Measurements from ENCODE around the gene AGRN.
"Not testable (repeated sequence)": the region's sequence is repeated elsewhere in the genome, so short reads cannot be mapped to it uniquely, and the experiment has no call there.

AGRN gene

GRCh38 chr1:981955-982558 is 37.9 kb upstream of the AGRN start, which contains the start of gene PERM1:
PERM1 (minus strand) TSS chr1:982093; CDS start chr1:981029, 1,064 bp downstream.
- FAIRE-seq: no peak
- DNase-seq (ENCODE audit: low spot score): no peak

GRCh38 chr1:982765-983436 is 37.0 kb upstream of the AGRN start:
- DNase-seq (ENCODE audit: low spot score): no peak
- FAIRE-seq: no peak

- FAIRE-seq: no peak
- DNase-seq (ENCODE audit: low spot score): peak; percentile 61
Observed at GRCh38 chr1:983798-984475, 36.0 kb upstream of the AGRN start.

GRCh38 chr1:984476-984814 is 35.5 kb upstream of the AGRN start:
- no peak for FAIRE-seq

GRCh38 chr1:985126-985525 is 34.8 kb upstream of the AGRN start:
- DNase-seq (ENCODE audit: low spot score): no peak
- no peak for FAIRE-seq

More at GRCh38 chr1:984476-984814, 35.5 kb upstream of the AGRN start:
- no peak for DNase-seq (ENCODE audit: low spot score)

- not testable (repeated sequence) for FAIRE-seq
Observed at GRCh38 chr1:988061-988460, 31.9 kb upstream of the AGRN start.

GRCh38 chr1:991275-991674 is 28.6 kb upstream of the AGRN start:
- not testable (repeated sequence) for FAIRE-seq; DNase-seq (ENCODE audit: low spot score)

More at GRCh38 chr1:988061-988460, 31.9 kb upstream of the AGRN start:
- DNase-seq (ENCODE audit: low spot score): not testable (repeated sequence)

GRCh38 chr1:991895-992294 is 28.0 kb upstream of the AGRN start:
- DNase-seq (ENCODE audit: low spot score) (no peak), FAIRE-seq (no peak)

- no peak for DNase-seq (ENCODE audit: low spot score)
- FAIRE-seq: no peak
Observed at GRCh38 chr1:992362-992761, 27.6 kb upstream of the AGRN start.

GRCh38 chr1:993379-993995 is 26.4 kb upstream of the AGRN start:
- FAIRE-seq (no peak), DNase-seq (ENCODE audit: low spot score) (no peak)

- not testable (repeated sequence) for FAIRE-seq; DNase-seq (ENCODE audit: low spot score)
Observed at GRCh38 chr1:994546-994945, 25.4 kb upstream of the AGRN start.

GRCh38 chr1:995665-996633 is 24.0 kb upstream of the AGRN start:
- FAIRE-seq (no peak), DNase-seq (ENCODE audit: low spot score) (no peak)

- no peak for FAIRE-seq
- DNase-seq (ENCODE audit: low spot score): no peak
Observed at GRCh38 chr1:996851-997712, 22.8 kb upstream of the AGRN start.

GRCh38 chr1:997713-997992 is 22.3 kb upstream of the AGRN start:
- FAIRE-seq: no peak
- no peak for DNase-seq (ENCODE audit: low spot score)

- no peak for DNase-seq (ENCODE audit: low spot score)
- no peak for FAIRE-seq
Observed at GRCh38 chr1:997993-998744, 21.8 kb upstream of the AGRN start.

- no peak for DNase-seq (ENCODE audit: low spot score)
- no peak for FAIRE-seq
Observed at GRCh38 chr1:998745-998994, 21.2 kb upstream of the AGRN start.

GRCh38 chr1:998995-999724 is 20.8 kb upstream of the AGRN start:
- FAIRE-seq (no peak), DNase-seq (ENCODE audit: low spot score) (no peak)

- DNase-seq (ENCODE audit: low spot score) (no peak), FAIRE-seq (no peak)
Observed at GRCh38 chr1:999725-1000356, 20.1 kb upstream of the AGRN start, which contains the start of gene HES4. HES4 (minus strand) TSS chr1:1000097; CDS start chr1:999973, 124 bp downstream.
